AG10803 (cell line): Measurements from ENCODE around the gene LURAP1L.

Source experiments
- DNase-seq: peaks from one replicate; pipeline ENCODE4 v3.0.0; 2010; ENCODE audit warnings: low read depth
- H3K4me3 ChIP-seq: 2 replicates; pipeline ENCODE4 v1.5.1; 2011; ENCODE audit warnings: mild to moderate bottlenecking, low read length, control low read depth
- CTCF ChIP-seq: conservative IDR thresholded peaks from 2 replicates; pipeline ENCODE4 v1.5.1; 2011; ENCODE audit warnings: mild to moderate bottlenecking, low read length, control low read depth, inconsistent platforms

The LURAP1L gene

GRCh38 chr9:12760758-12761157, 14.1 kb upstream of the LURAP1L start:
- no peak overlapping the region for H3K4me3 ChIP-seq
- no peak for TF ChIP-seq CTCF
- DNase-seq = no peak

- H3K4me3 ChIP-seq = no peak overlapping the region
- no peak for DNase-seq
- TF ChIP-seq CTCF = no peak
Observed at GRCh38 chr9:12764150-12764549, 10.7 kb upstream of the LURAP1L start.

- no peak for DNase-seq
- no peak for TF ChIP-seq CTCF
- H3K4me3 ChIP-seq = no peak overlapping the region
Observed at GRCh38 chr9:12765088-12765798, 9.6 kb upstream of the LURAP1L start.

- no peak for DNase-seq
- no peak for TF ChIP-seq CTCF
- H3K4me3 ChIP-seq = no peak overlapping the region
Observed at GRCh38 chr9:12766357-12766756, 8.5 kb upstream of the LURAP1L start.

- no peak for DNase-seq
- no peak overlapping the region for H3K4me3 ChIP-seq
- TF ChIP-seq CTCF = no peak
Observed at GRCh38 chr9:12770261-12770660, 4.6 kb upstream of the LURAP1L start.

GRCh38 chr9:12771891-12772290, 2.9 kb upstream of the LURAP1L start:
- no peak overlapping the region for H3K4me3 ChIP-seq
- DNase-seq = peak; percentile 72
- TF ChIP-seq CTCF = no peak

GRCh38 chr9:12773562-12773961, 1.3 kb upstream of the LURAP1L start:
- no peak for TF ChIP-seq CTCF
- no peak overlapping the region for H3K4me3 ChIP-seq
- peak; percentile 63 for DNase-seq
